ENCODE results near the gene LINGO4.

Gene LINGO4

GRCh38 chr1:151813271-151813977, 8.2 kb upstream of the LINGO4 start:
- no peak for DNase-seq (ENCODE audit: low read depth in 2 of 2)

- DNase-seq (ENCODE audit: low read depth in 2 of 2) = no peak
Measured at GRCh38 chr1:151811181-151811580, 6.0 kb upstream of the LINGO4 start.

GRCh38 chr1:151809985-151810556, 4.9 kb upstream of the LINGO4 start:
- no peak for DNase-seq (ENCODE audit: low read depth in 2 of 2)

- DNase-seq (ENCODE audit: low read depth in 2 of 2) = no peak
Measured at GRCh38 chr1:151809290-151809984, 4.2 kb upstream of the LINGO4 start.

DNA sequence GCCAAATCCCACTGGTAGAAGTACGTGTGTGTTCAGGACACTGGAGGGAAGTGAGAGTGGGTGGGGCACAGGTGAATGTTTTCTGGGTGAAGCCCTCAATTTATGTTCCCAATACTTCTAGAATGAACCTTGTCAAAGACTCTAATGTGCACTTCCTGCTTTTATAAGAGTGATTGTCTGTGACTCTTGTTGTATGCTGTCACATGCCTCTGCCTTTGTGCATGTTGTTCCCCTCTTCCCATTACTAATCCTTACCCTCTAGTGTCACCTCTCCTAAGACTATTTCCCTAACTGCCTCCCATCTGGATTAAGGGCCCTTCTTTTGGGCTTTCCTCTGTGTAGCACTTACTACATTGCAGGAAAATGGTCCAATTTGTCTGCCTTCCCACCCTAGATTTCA, 2.5 kb upstream of the LINGO4 start:
- no peak for DNase-seq (ENCODE audit: low read depth in 2 of 2)

GRCh38 chr1:151807131-151807530, 1.9 kb upstream of the LINGO4 start:
- DNase-seq (ENCODE audit: low read depth in 2 of 2) = no peak

GRCh38 chr1:151806170-151806569, 951 bp upstream of the LINGO4 start:
- no peak for DNase-seq (ENCODE audit: low read depth in 2 of 2)

GRCh38 chr1:151803915-151804314, 1.3 kb downstream of the LINGO4 start:
- DNase-seq (ENCODE audit: low read depth in 2 of 2) = no peak

DNA sequence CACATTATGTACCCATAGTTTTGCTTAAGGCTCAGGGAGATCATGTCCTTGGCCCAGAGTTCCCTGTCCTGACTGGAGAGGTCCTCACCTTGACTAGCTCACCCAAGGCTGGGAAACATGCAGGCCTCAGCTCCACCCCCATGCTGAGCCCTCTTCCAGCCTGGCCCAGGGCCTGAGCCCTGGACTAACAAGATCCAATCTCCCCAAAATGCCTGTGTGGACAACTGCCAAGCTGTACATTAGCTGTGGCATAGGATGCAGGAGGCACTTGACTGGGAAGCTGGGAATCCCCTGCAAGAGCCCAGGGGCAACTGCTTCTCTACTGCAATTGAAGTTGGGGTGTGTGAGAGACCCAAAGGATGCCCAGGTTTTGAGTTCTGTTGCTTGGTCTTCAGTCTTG, 2.1 kb downstream of the LINGO4 start:
- DNase-seq (ENCODE audit: low read depth in 2 of 2) = no peak

GRCh38 chr1:151802372-151802771, 2.8 kb downstream of the LINGO4 start:
- no peak for DNase-seq (ENCODE audit: low read depth in 2 of 2)

DNA sequence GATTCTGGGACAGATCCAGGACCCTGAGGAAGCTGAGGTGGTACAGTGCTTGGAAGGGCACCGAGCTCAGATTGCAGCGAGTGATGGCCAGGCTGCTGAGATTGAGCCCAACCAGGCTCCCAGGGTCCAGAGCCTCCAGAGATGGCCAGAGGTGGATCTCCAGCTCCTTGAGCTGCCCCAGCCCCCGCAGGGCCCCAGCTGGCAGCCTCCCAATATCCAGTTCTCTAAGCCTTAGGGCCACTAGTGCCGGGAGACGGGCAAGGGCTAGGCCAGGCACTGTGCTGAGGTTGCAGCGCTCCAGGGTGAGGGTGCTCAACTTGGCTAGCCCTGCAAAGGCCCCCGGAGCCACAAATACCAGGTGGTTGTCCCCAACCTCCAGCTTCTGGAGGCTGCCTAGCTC, 3.4 kb downstream of the LINGO4 start:
- no peak for DNase-seq (ENCODE audit: low read depth in 2 of 2)

DNA sequence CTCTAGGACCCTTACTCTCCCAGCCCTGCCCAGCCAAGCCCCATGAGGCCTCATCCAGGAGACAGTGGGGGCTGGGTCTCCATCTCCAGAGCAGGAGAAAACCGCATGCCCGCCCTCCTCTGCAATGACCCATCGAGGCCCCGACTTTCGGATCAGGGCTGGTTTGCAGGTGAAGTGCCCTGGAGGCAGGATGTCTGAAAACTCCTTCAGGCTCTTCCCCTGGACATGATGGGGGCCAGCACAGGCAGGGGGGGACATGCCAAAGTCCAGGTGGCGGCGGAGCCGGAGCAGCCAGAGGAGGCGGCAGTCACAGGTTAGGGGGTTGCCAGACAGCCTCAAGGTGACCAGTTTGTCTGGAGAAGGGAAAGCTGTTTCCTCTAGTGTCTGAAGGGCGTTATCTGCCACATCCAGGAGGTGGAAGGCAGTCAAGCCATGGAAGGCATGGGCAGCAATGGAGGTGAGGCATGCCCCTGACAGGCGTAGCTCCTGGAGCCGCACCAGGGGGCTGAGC, 3.9 kb downstream of the LINGO4 start:
- DNase-seq (ENCODE audit: low read depth in 2 of 2) = no peak

DNA sequence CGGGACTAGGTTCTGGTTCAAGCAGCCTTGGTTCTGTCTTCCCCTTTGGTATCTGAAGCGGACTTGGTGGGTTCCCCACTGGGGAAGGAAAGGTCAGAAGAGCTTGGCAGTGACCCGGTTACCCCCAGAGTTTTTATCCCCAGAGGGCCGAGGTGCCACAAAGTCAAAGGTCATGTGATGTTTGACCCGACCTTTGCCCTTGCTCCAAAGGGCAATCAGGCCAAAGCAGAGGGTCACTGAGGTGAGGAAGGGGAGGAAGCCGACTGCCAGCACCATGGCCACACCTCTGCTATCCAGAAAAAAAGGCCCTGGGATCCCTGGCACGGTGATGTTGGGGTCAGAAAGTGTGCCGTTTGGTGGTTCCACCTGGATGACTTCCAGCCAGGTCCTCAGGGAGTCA, 4.4 kb downstream of the LINGO4 start:
- no peak for DNase-seq (ENCODE audit: low read depth in 2 of 2)

DNA sequence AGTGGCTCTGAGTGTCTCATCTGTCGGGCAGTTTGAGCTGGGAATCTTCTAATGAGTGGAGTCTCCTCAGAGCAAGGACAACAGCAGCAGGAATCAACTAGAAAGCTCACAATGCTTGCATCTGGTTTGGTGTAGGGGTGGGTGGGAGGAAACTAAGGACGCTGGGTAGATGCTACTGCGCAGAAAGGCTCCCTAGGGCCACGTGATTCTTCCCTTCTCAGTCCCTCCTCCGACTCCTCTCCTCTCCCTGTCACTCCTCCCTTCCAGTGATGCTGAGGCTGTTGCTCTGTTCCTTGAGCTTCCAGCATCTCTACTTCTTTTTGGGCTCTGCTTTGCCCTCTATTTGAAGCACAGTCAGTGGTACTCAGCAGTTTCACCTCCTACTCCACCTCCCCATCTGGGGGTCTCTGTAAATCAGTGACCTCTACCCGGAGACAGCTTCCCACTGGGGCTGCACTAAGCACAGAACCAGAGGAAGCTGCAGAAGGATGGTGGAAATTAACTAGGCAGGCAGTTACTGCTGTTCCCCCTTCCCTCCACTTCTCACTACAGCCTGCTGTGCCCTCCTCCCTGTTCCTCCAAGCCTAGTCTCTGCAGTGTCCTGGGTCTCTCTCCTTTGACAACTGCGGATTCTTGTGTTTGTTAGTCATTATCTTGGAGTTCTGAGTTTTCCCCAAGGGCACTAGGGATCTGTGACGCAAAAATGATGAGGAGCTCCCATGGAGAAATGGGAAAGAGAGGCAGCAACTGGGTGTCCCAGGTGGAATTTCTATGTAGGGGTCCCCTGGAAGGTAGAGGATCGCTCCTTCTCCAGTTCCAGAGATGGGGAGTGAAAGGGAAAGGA, 5.8 kb downstream of the LINGO4 start:
- DNase-seq (ENCODE audit: low read depth in 2 of 2) = no peak

DNA sequence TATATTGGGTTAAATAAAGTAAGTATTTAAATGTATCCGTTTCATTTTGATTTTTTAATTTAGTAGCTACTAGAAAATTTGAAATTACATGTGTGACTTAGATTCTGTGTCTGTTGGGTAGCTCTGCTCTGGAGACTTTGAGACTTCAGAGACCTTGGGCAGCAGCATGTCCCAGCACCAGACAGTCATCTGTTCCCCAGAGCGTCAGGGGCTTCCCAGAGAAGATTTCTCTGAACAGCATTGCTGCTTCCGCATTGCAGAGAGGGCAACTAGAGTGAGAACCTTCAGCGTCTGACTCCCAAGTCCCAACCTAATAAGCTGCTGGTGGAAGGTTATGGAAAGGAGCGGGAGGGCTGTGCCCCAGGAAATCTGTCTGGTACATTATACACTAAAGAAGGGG, 6.6 kb downstream of the LINGO4 start:
- DNase-seq (ENCODE audit: low read depth in 2 of 2) = no peak

GRCh38 chr1:151790940-151791651, 14.1 kb downstream of the LINGO4 start:
- DNase-seq (ENCODE audit: low read depth in 2 of 2) = no peak

DNA sequence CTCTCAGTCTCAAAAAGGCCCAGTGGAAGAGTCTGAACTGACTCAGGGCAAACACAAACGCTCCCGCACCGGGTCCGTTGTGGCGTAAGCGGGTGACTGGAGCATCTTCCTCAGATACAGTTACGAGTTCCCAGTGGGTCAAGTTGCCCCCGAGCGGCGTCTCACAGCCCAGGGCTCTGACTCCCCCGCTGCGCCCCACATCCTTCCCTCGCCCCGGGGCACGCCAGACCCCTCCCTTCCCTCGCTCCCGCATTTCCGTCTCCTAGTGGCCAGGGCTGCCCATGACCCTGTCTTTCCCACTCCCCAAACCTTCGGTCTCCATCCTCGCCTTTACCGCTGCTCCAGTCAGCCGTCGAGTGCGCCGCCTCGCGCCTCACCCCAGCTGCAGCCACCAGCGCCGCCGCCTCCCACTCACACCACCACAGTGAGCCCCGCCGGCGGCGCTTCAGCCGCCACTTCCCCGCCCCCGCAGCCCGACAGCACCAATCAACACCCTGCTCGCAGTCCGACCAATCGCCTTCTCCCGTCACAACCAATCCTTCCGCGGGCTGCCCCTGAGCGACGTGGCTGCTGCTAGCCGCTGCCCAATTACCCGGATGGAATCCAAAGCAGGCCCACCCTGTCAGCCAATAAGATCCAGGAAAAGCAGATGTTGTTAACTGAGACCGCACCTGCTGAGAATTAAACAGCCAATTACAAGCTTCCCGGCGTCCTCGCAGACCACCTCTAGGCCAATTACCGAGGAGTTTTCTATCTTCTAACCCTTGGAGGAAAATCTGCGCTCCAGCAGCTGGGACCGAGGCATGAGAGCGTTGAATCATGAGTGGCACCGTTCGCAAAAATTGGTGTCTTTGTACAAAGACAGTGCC, 14.9 kb downstream of the LINGO4 start, which contains the start of gene TDRKH:
TSS of gene TDRKH (minus strand) at position 430 of the 869 bp plus-strand sequence. CDS start 7,478 bp downstream, outside the sequence.
- DNase-seq (ENCODE audit: low read depth in 2 of 2) = peak; percentile 96 to 99

DNA sequence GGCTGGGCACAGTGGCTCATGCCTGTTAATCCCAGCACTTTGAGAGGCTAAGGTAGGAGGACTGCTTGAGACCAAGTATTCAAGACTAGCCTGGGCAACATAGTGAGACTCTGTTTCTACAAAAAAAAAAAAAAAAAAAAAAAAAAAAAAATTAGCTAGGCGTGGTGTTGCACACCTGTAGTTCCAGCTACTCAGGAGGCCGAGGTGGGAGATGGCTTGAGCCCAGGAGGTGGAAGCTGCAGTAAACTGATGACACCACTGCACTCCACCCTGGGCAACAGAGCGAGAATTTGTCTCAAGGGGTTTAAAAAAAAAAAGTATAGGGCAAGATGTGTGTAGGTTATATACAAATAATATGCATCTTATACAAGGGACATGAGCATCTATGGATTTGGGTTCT, 17.5 kb downstream of the LINGO4 start:
- no peak for DNase-seq (ENCODE audit: low read depth in 2 of 2)

GRCh38 chr1:151783796-151784195, 21.4 kb downstream of the LINGO4 start:
- no peak for DNase-seq (ENCODE audit: low read depth in 2 of 2)

- DNase-seq (ENCODE audit: low read depth in 2 of 2) = no peak
Measured at GRCh38 chr1:151782741-151783140, 22.5 kb downstream of the LINGO4 start.
